Neutrophil (primary cell): ENCODE results near the gene SPAG16.

Experiments used
- H3K27ac ChIP-seq: fragments of 200-600 bp; sonication (generic); 2 replicates; pipeline ENCODE4 v1.5.1; 2016; ENCODE audit warnings: mild to moderate bottlenecking, moderate library complexity
- H3K27me3 ChIP-seq: fragments of 200-600 bp; sonication (generic); 2 replicates; pipeline ENCODE4 v1.6.0; 2016; ENCODE audit warnings: mild to moderate bottlenecking
- H3K36me3 ChIP-seq: fragments of 200-600 bp; sonication (generic); 2 replicates; pipeline ENCODE4 v1.5.1; 2017
- H3K4me1 ChIP-seq, 2 experiments: fragments of 200-600 bp in 1 of 2; sonication (generic) in 1 of 2; 1 replicate in 1 of 2; 2 replicates in 1 of 2; pipeline versions ENCODE4 v1.5.1 to v1.6.1; 2013 to 2016; ENCODE audit warnings: low read depth in 1 of 2, low read length in 1 of 2, mild to moderate bottlenecking in 1 of 2, moderate library complexity in 1 of 2; ENCODE audit not compliant: control insufficient read depth in 1 of 2, insufficient read depth in 1 of 2
- H3K4me3 ChIP-seq, 2 experiments: fragments of 200-600 bp in 1 of 2; sonication (generic) in 1 of 2; 1 replicate in 1 of 2; 2 replicates in 1 of 2; pipeline ENCODE4 v1.5.1; 2013 to 2016; ENCODE audit warnings: low read depth in 1 of 2, low read length in 1 of 2, mild to moderate bottlenecking in 1 of 2, moderate library complexity in 1 of 2
- H3K9me3 ChIP-seq: fragments of 200-600 bp; sonication (generic); 2 replicates; pipeline ENCODE4 v1.5.1; 2016
- TF ChIP-seq, protein P1 (sequence below): fragments of 200-600 bp; sonication (generic); IDR thresholded peaks from 2 replicates; pipeline ENCODE4 v1.5.1; 2016; ENCODE audit warnings: antibody characterized with exemption

SPAG16 gene

DNA sequence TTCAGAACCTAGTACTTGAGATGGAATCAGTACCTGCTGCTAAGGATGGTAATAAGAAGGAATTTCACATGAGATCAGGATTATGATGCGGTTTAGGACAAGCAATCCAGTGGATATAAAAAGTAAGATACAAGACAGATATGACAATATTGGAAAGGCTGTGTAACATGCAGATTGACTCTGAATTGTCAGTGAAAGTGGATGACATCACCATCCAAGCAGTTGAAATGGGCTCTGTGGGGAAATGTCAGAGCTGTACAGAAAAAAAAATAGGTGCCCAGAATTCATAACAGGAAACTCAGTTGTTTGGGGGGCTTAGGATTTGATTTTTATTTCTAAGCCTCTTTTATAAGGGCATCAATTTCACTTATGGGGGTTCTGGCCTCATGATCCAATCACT, 438.3 kb downstream of the SPAG16 start:
- no peaks in the 10 kb centered on the region for H3K36me3 ChIP-seq
- TF ChIP-seq, protein P1, sequence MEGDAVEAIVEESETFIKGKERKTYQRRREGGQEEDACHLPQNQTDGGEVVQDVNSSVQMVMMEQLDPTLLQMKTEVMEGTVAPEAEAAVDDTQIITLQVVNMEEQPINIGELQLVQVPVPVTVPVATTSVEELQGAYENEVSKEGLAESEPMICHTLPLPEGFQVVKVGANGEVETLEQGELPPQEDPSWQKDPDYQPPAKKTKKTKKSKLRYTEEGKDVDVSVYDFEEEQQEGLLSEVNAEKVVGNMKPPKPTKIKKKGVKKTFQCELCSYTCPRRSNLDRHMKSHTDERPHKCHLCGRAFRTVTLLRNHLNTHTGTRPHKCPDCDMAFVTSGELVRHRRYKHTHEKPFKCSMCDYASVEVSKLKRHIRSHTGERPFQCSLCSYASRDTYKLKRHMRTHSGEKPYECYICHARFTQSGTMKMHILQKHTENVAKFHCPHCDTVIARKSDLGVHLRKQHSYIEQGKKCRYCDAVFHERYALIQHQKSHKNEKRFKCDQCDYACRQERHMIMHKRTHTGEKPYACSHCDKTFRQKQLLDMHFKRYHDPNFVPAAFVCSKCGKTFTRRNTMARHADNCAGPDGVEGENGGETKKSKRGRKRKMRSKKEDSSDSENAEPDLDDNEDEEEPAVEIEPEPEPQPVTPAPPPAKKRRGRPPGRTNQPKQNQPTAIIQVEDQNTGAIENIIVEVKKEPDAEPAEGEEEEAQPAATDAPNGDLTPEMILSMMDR, result no peak

DNA sequence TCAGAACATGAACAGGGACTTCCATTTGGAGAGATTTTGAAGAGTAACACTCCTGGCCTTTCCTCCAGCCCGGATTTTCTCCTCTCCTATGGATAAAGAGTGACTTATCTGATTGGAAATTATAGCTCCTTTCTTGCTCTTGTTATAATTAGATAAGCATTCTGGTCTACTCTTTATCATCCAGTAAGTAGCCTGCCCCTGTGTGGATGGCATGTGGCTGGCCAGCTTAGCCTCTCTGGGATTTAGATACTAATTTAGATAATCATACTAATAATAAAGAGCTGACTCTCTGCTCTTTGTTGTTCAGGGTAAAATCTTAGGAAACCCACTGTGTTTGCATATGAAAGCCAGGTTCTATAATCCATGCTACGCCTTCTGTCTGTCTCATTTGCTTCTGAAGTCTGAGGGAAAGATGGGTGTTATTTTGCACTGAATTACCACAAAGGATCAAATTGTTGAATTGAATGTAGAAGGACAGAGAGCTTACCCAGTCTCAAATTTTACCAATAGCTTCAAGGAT, 438.8 kb downstream of the SPAG16 start:
- no peak overlapping the region for H3K4me3 ChIP-seq
- H3K27ac ChIP-seq, result no peak overlapping the region
- no peaks in the 10 kb centered on the region for H3K4me1 ChIP-seq
- no peaks in the 10 kb centered on the region for H3K9me3 ChIP-seq
- TF ChIP-seq, protein P1, result no peak
- H3K27me3 ChIP-seq, result no peaks in the 10 kb centered on the region
- H3K36me3 ChIP-seq, result no peaks in the 10 kb centered on the region

More for the DNA sequence above, 438.3 kb downstream of the SPAG16 start:
- H3K4me1 ChIP-seq, result no peaks in the 10 kb centered on the region
- H3K9me3 ChIP-seq, result no peaks in the 10 kb centered on the region
- no peaks in the 10 kb centered on the region for H3K27me3 ChIP-seq
- no peak overlapping the region for H3K4me3 ChIP-seq
- H3K27ac ChIP-seq, result no peak overlapping the region

- Histone ChIP-seq H3K27me3 (no peaks in the 10 kb centered on the region), H3K9me3 (no peaks in the 10 kb centered on the region), H3K4me1 (no peaks in the 10 kb centered on the region), H3K4me3 (no peak overlapping the region), H3K36me3 (no peaks in the 10 kb centered on the region), H3K27ac (no peak overlapping the region)
- TF ChIP-seq, protein P1, result no peak
Measured at GRCh38 chr2:213723707-213724106, 439.4 kb downstream of the SPAG16 start.

- no peak overlapping the region for H3K27ac ChIP-seq
- no peaks in the 10 kb centered on the region for H3K36me3 ChIP-seq
- H3K4me1 ChIP-seq, result no peaks in the 10 kb centered on the region
- TF ChIP-seq, protein P1, result no peak
- H3K4me3 ChIP-seq, result no peak overlapping the region
- H3K9me3 ChIP-seq, result no peaks in the 10 kb centered on the region
- no peaks in the 10 kb centered on the region for H3K27me3 ChIP-seq
Measured at GRCh38 chr2:213726101-213726500, 441.8 kb downstream of the SPAG16 start.

DNA sequence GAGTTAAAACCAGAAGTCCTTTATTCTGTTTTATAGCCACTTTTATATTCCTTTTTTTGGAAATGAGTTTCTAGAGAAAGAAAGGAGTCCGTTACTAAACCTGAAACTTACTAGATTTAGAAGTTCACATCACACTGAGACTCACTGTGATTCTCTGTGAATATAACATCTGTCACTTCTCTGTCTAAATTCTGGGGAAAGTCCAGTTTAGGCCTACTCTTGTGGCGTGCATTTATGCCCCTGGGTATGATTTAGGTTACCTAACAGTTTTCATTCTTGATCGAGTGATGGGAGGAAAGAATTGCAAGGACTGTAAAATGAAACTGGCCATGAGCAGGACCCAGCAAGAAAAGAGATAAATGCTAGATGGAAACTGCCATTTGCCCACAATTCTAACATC, 449.6 kb downstream of the SPAG16 start:
- no peak overlapping the region for H3K4me3 ChIP-seq
- TF ChIP-seq, protein P1, result no peak
- no peaks in the 10 kb centered on the region for H3K4me1 ChIP-seq
- H3K9me3 ChIP-seq, result no peaks in the 10 kb centered on the region
- H3K27me3 ChIP-seq, result no peaks in the 10 kb centered on the region
- H3K27ac ChIP-seq, result no peak overlapping the region
- H3K36me3 ChIP-seq, result no peaks in the 10 kb centered on the region

- H3K4me3 ChIP-seq, result no peak overlapping the region
- H3K36me3 ChIP-seq, result no peaks in the 10 kb centered on the region
- H3K9me3 ChIP-seq, result no peaks in the 10 kb centered on the region
- H3K4me1 ChIP-seq, result no peaks in the 10 kb centered on the region
- H3K27me3 ChIP-seq, result no peaks in the 10 kb centered on the region
- H3K27ac ChIP-seq, result no peak overlapping the region
- TF ChIP-seq, protein P1, result no peak
Measured at GRCh38 chr2:213740453-213740852, 456.2 kb downstream of the SPAG16 start.
